ENCODE results near the gene SIPA1L3.

SIPA1L3 gene

GRCh38 chr19:38251564-38252051 lies 344.6 kb downstream of the SIPA1L3 start:
- no peaks in the 10 kb centered on the region for H3K9me3 ChIP-seq (ENCODE audit: insufficient read depth, low read depth, low read length)
- peak overlapping the region; percentile 50 for H3K4me3 ChIP-seq (ENCODE audit: low read length)
- peaks cover 27% of the 10 kb centered on the region for H3K4me1 ChIP-seq (ENCODE audit: insufficient read depth, low read length)
- H3K27me3 ChIP-seq (ENCODE audit: insufficient read depth, low read length) = peaks cover 17% of the 10 kb centered on the region; the same call in 1 of the 2 replicates
- no peak overlapping the region for H3K27ac ChIP-seq (ENCODE audit: low read length)
- no peak overlapping the region; the same call in 1 of the 2 replicates for H3K9ac ChIP-seq (ENCODE audit: low read depth, low read length)
- H3K36me3 ChIP-seq (ENCODE audit: insufficient read depth, low read depth, low read length) = no peaks in the 10 kb centered on the region

- H3K27ac ChIP-seq (ENCODE audit: low read length) = no peak overlapping the region
- no peaks in the 10 kb centered on the region for H3K9me3 ChIP-seq (ENCODE audit: insufficient read depth, low read depth, low read length)
- H3K36me3 ChIP-seq (ENCODE audit: insufficient read depth, low read depth, low read length) = no peaks in the 10 kb centered on the region
- no peak overlapping the region for H3K4me3 ChIP-seq (ENCODE audit: low read length)
- no peak overlapping the region for H3K9ac ChIP-seq (ENCODE audit: low read depth, low read length)
- H3K4me1 ChIP-seq (ENCODE audit: insufficient read depth, low read length) = peaks cover 27% of the 10 kb centered on the region
- peaks cover 23% of the 10 kb centered on the region; the same call in 1 of the 2 replicates for H3K27me3 ChIP-seq (ENCODE audit: insufficient read depth, low read length)
Observed at GRCh38 chr19:38252385-38252784, 345.4 kb downstream of the SIPA1L3 start.

GRCh38 chr19:38252941-38253691 lies 346.1 kb downstream of the SIPA1L3 start:
- Histone ChIP-seq H3K27ac (ENCODE audit: low read length) (no peak overlapping the region), H3K4me1 (ENCODE audit: insufficient read depth, low read length) (peaks cover 27% of the 10 kb centered on the region), H3K36me3 (ENCODE audit: insufficient read depth, low read depth, low read length) (no peaks in the 10 kb centered on the region), H3K4me3 (ENCODE audit: low read length) (no peak overlapping the region), H3K27me3 (ENCODE audit: insufficient read depth, low read length) (peaks cover 23% of the 10 kb centered on the region; the same call in 1 of the 2 replicates), H3K9me3 (ENCODE audit: insufficient read depth, low read depth, low read length) (no peaks in the 10 kb centered on the region), H3K9ac (ENCODE audit: low read depth, low read length) (no peak overlapping the region)

- no peak overlapping the region for H3K9ac ChIP-seq (ENCODE audit: low read depth, low read length)
- no peaks in the 10 kb centered on the region for H3K36me3 ChIP-seq (ENCODE audit: insufficient read depth, low read depth, low read length)
- peaks cover 23% of the 10 kb centered on the region; the same call in 1 of the 2 replicates for H3K27me3 ChIP-seq (ENCODE audit: insufficient read depth, low read length)
- H3K9me3 ChIP-seq (ENCODE audit: insufficient read depth, low read depth, low read length) = no peaks in the 10 kb centered on the region
- H3K27ac ChIP-seq (ENCODE audit: low read length) = no peak overlapping the region
- H3K4me3 ChIP-seq (ENCODE audit: low read length) = no peak overlapping the region
- H3K4me1 ChIP-seq (ENCODE audit: insufficient read depth, low read length) = peaks cover 27% of the 10 kb centered on the region
Observed at GRCh38 chr19:38253788-38254187, 346.8 kb downstream of the SIPA1L3 start.

GRCh38 chr19:38255383-38256014 lies 348.5 kb downstream of the SIPA1L3 start:
- Histone ChIP-seq H3K27ac (ENCODE audit: low read length) (no peak overlapping the region), H3K27me3 (ENCODE audit: insufficient read depth, low read length) (peaks cover 23% of the 10 kb centered on the region; the same call in 1 of the 2 replicates), H3K36me3 (ENCODE audit: insufficient read depth, low read depth, low read length) (no peaks in the 10 kb centered on the region), H3K9ac (ENCODE audit: low read depth, low read length) (peak overlapping the region; percentile 21; the same call in 1 of the 2 replicates), H3K9me3 (ENCODE audit: insufficient read depth, low read depth, low read length) (no peaks in the 10 kb centered on the region), H3K4me3 (ENCODE audit: low read length) (peak overlapping the region; percentile 61), H3K4me1 (ENCODE audit: insufficient read depth, low read length) (peaks cover 25% of the 10 kb centered on the region)

Data from iPS-20b (cell line).